NCI-H345 treated with DMSO at 0.1 percent for 48 hours (cell line): Measurements from ENCODE around the gene ABCA12.

Experiments used
- DNase-seq: peaks from one replicate; lab custom pipeline; 2025; ENCODE audit not compliant: unreplicated experiment; lab: John Stamatoyannopoulos, UW

The ABCA12 gene

DNA sequence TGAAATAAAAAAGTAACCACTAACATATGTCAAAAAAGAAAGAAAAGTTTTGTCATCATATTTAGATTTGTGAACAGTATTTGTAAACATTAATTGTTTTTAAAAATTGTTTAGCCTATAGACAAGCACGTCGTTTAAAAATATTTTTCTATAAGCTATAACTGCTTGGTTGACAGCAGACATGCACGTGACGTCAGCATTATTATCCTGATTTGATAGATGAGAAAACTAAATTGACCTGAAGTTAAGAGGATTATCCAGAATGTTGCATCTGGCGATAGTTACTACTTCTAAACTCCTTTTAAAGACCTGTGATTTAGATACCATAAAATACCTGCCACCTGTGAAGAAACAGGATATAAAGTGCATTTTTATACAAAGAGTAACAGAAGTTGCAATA lies 172.0 kb downstream of the ABCA12 start:
- no peak for DNase-seq

DNA sequence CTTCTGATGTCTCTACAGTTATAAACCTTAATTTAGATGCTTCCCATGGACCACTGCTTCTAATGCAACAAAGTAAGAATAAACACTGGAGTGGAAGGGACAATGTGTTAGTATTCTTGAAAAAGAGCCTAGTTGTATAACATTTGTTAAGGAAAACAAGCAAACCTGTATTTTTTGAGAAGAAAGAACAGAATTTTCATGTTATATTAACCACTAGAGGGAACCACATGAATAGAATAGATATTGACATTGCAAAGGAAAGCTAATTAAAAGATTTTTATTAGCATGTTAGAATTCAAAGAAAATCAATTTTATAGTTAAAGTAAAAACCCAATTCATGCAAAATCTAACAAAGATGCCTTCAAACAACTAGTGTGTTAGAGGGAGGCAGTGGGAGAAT lies 177.7 kb downstream of the ABCA12 start:
- no peak for DNase-seq

- no peak for DNase-seq
Measured at GRCh38 chr2:214946949-214947348, 191.5 kb downstream of the ABCA12 start.

DNA sequence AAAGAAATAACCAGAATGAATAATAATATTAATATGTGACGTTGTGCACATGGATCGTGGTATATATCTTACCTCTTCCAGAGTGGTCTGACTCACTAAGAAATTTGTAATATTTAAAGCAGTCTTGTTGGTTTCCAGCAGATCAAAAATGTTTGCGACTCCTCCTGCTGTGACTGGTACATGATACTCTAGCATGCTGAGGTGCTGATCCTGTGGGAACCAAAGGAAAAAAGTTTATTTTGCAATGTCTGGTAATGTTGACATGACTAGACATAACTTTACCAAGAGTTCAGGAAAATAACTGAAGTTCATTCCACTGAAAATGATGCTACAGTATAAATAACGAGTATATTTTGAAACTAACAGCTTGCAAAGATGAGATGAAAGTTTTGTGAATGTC lies 204.4 kb downstream of the ABCA12 start:
- no peak for DNase-seq

- DNase-seq, result no peak
Measured at GRCh38 chr2:214904634-214905033, 233.8 kb downstream of the ABCA12 start.

DNA sequence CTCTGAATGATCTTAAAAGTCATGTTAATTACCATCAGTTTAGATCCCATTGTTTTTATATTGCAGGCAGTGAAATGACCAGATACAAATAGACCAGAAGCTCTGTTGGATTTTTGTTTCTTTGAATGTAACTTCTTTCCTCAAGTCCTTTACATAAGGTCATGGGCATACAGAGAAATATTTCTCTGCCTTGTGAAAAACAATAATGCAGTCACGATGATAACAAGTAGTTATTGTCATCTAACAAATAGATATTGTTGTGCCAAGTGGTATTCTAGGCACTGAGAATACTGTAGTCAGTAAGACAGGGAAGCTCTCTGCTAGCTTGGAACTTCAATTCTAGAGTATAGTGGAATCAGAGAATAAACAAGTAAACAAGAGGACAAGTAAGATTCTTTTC lies 234.2 kb downstream of the ABCA12 start:
- no peak for DNase-seq

- no peak for DNase-seq
Measured at GRCh38 chr2:214902286-214902685, 236.1 kb downstream of the ABCA12 start.

DNA sequence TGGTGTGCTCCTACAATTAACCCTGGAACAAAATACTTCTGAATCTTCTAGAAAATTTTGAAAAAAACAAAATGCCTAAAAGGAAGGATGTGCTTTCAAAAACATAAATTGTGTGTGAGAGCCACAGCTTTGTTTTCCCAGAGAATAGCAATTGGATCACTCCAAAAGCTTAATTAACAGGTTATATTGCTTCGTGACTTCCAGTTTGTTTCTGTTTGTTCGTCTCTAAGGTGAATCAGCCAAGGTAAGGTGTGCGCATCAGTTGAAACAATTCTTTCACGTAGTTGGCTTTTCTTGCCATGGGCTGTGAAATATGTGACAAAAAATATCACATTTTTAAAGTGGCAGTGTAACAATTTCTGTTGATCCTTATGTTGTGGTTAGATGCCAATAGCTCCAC lies 238.7 kb downstream of the ABCA12 start:
- no peak for DNase-seq

DNA sequence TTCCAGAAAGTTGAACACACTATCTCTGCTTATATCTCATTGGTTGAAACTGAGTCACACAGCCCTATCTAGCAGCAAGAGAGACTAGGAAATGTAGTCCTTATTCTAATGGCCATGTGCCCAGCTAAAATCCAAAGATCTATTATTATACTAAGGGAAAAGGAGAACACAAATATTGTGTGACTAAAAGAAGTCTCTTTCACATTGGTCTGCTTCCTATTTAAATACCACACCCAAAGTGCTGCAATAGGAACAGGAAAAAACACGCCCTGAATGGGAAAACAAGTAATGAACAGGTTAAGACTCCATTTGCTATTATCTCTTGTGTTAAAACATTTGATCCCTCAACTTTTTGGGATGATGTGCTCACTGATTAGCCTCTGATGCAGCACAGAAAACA lies 242.2 kb downstream of the ABCA12 start:
- no peak for DNase-seq

DNA sequence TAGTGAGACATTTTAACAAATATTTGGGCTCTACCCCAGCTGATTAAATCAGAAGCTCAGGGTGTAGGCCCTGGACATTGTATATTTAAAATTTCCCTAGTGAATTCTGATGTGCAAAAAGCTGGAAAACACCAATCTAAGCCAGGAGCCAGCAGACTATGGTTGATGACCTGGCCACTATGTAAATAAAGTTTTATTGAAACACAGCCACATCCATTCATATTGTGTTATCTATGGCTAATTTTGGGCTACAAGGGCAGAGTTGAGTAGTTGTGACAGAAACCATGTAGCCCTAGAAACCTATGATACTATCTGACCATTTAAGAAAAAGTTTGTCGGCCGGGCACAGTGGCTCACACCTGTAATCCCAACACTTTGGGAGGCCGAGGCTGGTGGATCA lies 243.0 kb downstream of the ABCA12 start:
- DNase-seq, result no peak

GRCh38 chr2:214889301-214889700 lies 249.1 kb downstream of the ABCA12 start:
- DNase-seq, result no peak

GRCh38 chr2:214881647-214882202 lies 256.7 kb downstream of the ABCA12 start:
- no peak for DNase-seq
